T-cell (primary cell): ENCODE results near the gene CACNA2D4. TPM values are rescaled to one million over a fixed set of nuclear protein-coding genes. Genes with fewer than 3 reads are reported as not detected.

ENCODE experiments used
- ATAC-seq, 4 experiments: fragments of 200-7000 bp in 3 of 4; fragments of 150-1000 bp in 1 of 4; cut with Tn5 transposase; replicated peaks in 1 of 4; 1 replicate in 3 of 4; 2 replicates in 1 of 4; pipeline ENCODE4 v1.10.0; 2021; ENCODE audit warnings: moderate library complexity in 3 of 4, mild to moderate bottlenecking in 2 of 4, moderate number of reproducible peaks in 1 of 4
- CTCF ChIA-PET, 2 donors: fragments of 300-600 bp; sonication (Branson Sonifier 250); formaldehyde crosslinking; loops; one replicate each; lab custom pipeline; 2022; ENCODE audit warnings: antibody characterized with exemption in 2 of 2; lab: Charles Lee
- POLR2A ChIA-PET, 2 donors: fragments of 300-600 bp; sonication (Branson Sonifier 250); formaldehyde crosslinking; loops; one replicate each; lab custom pipeline; 2022; ENCODE audit warnings: antibody characterized with exemption in 2 of 2; lab: Charles Lee
- DNase-seq, 35 experiments: peaks; one replicate each; pipeline versions ENCODE4 v3.0.0 to v3.0.0-alpha.2; 2013 to 2023
- H3K27ac ChIP-seq: one replicate; pipeline ENCODE4 v1.5.1; 2013; ENCODE audit warnings: low read length
- H3K27me3 ChIP-seq, 2 experiments: replicated peaks in 1 of 2; 1 replicate in 1 of 2; 2 replicates in 1 of 2; pipeline versions ENCODE4 v1.6.1 to v1.7.0; 2013; ENCODE audit warnings: low read length in 1 of 2, mixed read lengths in 1 of 2; ENCODE audit not compliant: control insufficient read depth in 2 of 2, insufficient read depth in 2 of 2; ENCODE audit errors: extremely low read depth in 1 of 2
- H3K36me3 ChIP-seq, 2 donors: 1 replicate in 1 of 2; 2 replicates in 1 of 2; pipeline versions ENCODE4 v1.6.1 to v1.7.0; 2013; ENCODE audit warnings: low read length in 1 of 2; ENCODE audit not compliant: control insufficient read depth in 2 of 2, insufficient read depth in 1 of 2; ENCODE audit errors: extremely low read depth in 1 of 2
- H3K4me1 ChIP-seq, 2 experiments: 1 replicate in 1 of 2; 2 replicates in 1 of 2; pipeline versions ENCODE4 v1.6.1 to v1.7.0; 2013; ENCODE audit warnings: low read length in 2 of 2, mixed read lengths in 1 of 2; ENCODE audit not compliant: insufficient read depth in 2 of 2, control insufficient read depth in 1 of 2; ENCODE audit errors: extremely low read depth in 1 of 2
- H3K4me3 ChIP-seq, 2 donors: 1 replicate in 1 of 2; 2 replicates in 1 of 2; pipeline versions ENCODE4 v1.5.1 to v1.7.0; 2013; ENCODE audit warnings: mild to moderate bottlenecking in 2 of 2, low read length in 1 of 2, moderate library complexity in 1 of 2; ENCODE audit not compliant: control insufficient read depth in 1 of 2; ENCODE audit errors: extremely low read depth in 1 of 2
- H3K9me3 ChIP-seq: 2 replicates; pipeline ENCODE4 v1.7.0; 2013
- H3K27ac Mint-ChIP-seq, 2 donors: one replicate each; pipeline ENCODE4 v1.8.0; 2020 to 2021; ENCODE audit warnings: mild to moderate bottlenecking in 2 of 2, mixed read lengths in 2 of 2
- H3K27me3 Mint-ChIP-seq, 2 donors: one replicate each; pipeline ENCODE4 v1.8.0; 2021 to 2022; ENCODE audit warnings: mixed read lengths in 2 of 2
- H3K36me3 Mint-ChIP-seq: one replicate; pipeline ENCODE4 v1.8.0; 2021; ENCODE audit warnings: mixed read lengths
- H3K4me1 Mint-ChIP-seq, 3 donors: one replicate each; pipeline ENCODE4 v1.8.0; 2020 to 2022; ENCODE audit warnings: mixed read lengths in 3 of 3, mild to moderate bottlenecking in 1 of 3
- H3K4me3 Mint-ChIP-seq, 3 donors: one replicate each; pipeline ENCODE4 v1.8.0; 2020 to 2022; ENCODE audit warnings: mild to moderate bottlenecking in 3 of 3, mixed read lengths in 3 of 3, moderate library complexity in 3 of 3
- H3K9me3 Mint-ChIP-seq, 3 donors: one replicate each; pipeline ENCODE4 v1.8.0; 2020 to 2022; ENCODE audit warnings: mixed read lengths in 3 of 3
- WGBS: methylation state at CpG from one replicate; pipeline ENCODE4 v1.1.5; 2013; ENCODE audit warnings: missing lambda C conversion rate; ENCODE audit not compliant: insufficient coverage; 5-methylcytosine and 5-hydroxymethylcytosine counted together
- total RNA-seq, 35 experiments: library from RNA in 6 of 35; stranded (reverse) in 6 of 35; fragments of 120-200 nt in 1 of 35; gene quantifications; one replicate each; pipeline versions ENCODE4 v1.2.1 to v1.2.4 and lab custom pipeline; 2013 to 2026

CACNA2D4 gene
- total RNA-seq, 5 donors from 2014 or later (not counting 1 experiment from before 2014, with no cell fraction given) = 10.2 to 14.8 (median 12.1) TPM

- Histone ChIP-seq H3K27me3 (peaks cover 0 to 9% of the 10 kb centered on the region in 2 experiments), H3K4me1 (peaks cover 0 to 11% of the 10 kb centered on the region in 2 experiments), H3K9me3 (no peaks in the 10 kb centered on the region), H3K4me3 (no peak overlapping the region), H3K27ac (no peak overlapping the region), H3K36me3 (peaks cover 0 to 18% of the 10 kb centered on the region in 2 donors)
- H3K4me1 Mint-ChIP-seq = peaks cover 5 to 18% (median 16%) of the 10 kb centered on the region in 3 donors
- ChIA-PET CTCF (interaction anchor here in 1 of 2 donors (0.5 kb wide), 1 partner anchor 167 kb away, joined by 4 read pairs; no protein-coding TSS in a partner anchor), POLR2A (no interaction called here)
- ATAC-seq (no peak), DNase-seq (no peak)
- H3K9me3 Mint-ChIP-seq = no peaks in the 10 kb centered on the region
- no peaks in the 10 kb centered on the region for H3K27me3 Mint-ChIP-seq
- H3K4me3 Mint-ChIP-seq = no peak overlapping the region
- H3K36me3 Mint-ChIP-seq = peaks cover 10% of the 10 kb centered on the region
- no peak overlapping the region for H3K27ac Mint-ChIP-seq
- 89% methylated on average over 12 of the region's 12 CpGs for WGBS
These were observed 16.4 kb upstream of the CACNA2D4 start for GRCh38 chr12:1934831-1935230.

- ChIA-PET POLR2A (no interaction called here), CTCF (interaction anchor here in 1 of 2 donors (0.7 kb wide), 1 partner anchor 29 kb away, joined by 3 read pairs; no protein-coding TSS in a partner anchor)
- H3K36me3 Mint-ChIP-seq = peaks cover 8% of the 10 kb centered on the region
- H3K27ac ChIP-seq = no peak overlapping the region
- DNase-seq = no peak
- no peak overlapping the region for H3K4me3 Mint-ChIP-seq
- no peaks in the 10 kb centered on the region for H3K27me3 Mint-ChIP-seq
- H3K27ac Mint-ChIP-seq = no peak overlapping the region
- peaks cover 0 to 8% of the 10 kb centered on the region in 2 experiments for H3K4me1 ChIP-seq
- H3K9me3 ChIP-seq = no peaks in the 10 kb centered on the region
- peaks cover 0 to 9% of the 10 kb centered on the region in 2 experiments for H3K27me3 ChIP-seq
- no peaks in the 10 kb centered on the region for H3K9me3 Mint-ChIP-seq
- H3K4me3 ChIP-seq = no peak overlapping the region
- peaks cover 3 to 22% (median 18%) of the 10 kb centered on the region in 3 donors for H3K4me1 Mint-ChIP-seq
- 82% methylated on average over 5 of the region's 5 CpGs for WGBS
- ATAC-seq = no peak
- peaks cover 0 to 18% of the 10 kb centered on the region in 2 donors for H3K36me3 ChIP-seq
These were observed 15.6 kb upstream of the CACNA2D4 start for GRCh38 chr12:1934068-1934467.

GRCh38 chr12:1933342-1934051, 15.0 kb upstream of the CACNA2D4 start:
- CTCF ChIA-PET = interaction anchor here in 1 of 2 donors (0.7 kb wide), 1 partner anchor 29 kb away, joined by 3 read pairs; no protein-coding TSS in a partner anchor
- Histone ChIP-seq H3K27ac (no peak overlapping the region), H3K36me3 (peaks cover 0 to 17% of the 10 kb centered on the region in 2 donors), H3K9me3 (no peaks in the 10 kb centered on the region), H3K4me3 (no peak overlapping the region), H3K4me1 (peaks cover 0 to 8% of the 10 kb centered on the region in 2 experiments), H3K27me3 (peaks cover 0 to 9% of the 10 kb centered on the region in 2 experiments)
- peaks cover 3% of the 10 kb centered on the region for H3K36me3 Mint-ChIP-seq
- peaks cover 5 to 23% (median 21%) of the 10 kb centered on the region in 3 donors for H3K4me1 Mint-ChIP-seq
- no peak overlapping the region for H3K27ac Mint-ChIP-seq
- H3K27me3 Mint-ChIP-seq = no peaks in the 10 kb centered on the region
- DNase-seq (peak in 2 of 35 experiments; percentile 6 to 19), ATAC-seq (no peak)
- 80% methylated on average over 10 of the region's 16 CpGs for WGBS
- POLR2A ChIA-PET = no interaction called here
- no peaks in the 10 kb centered on the region for H3K9me3 Mint-ChIP-seq
- H3K4me3 Mint-ChIP-seq = no peak overlapping the region

GRCh38 chr12:1932264-1932777, 13.9 kb upstream of the CACNA2D4 start:
- H3K4me3 Mint-ChIP-seq = no peak overlapping the region
- WGBS = 67% methylated on average over 15 of the region's 16 CpGs
- H3K27ac ChIP-seq = no peak overlapping the region
- H3K4me1 ChIP-seq = peaks cover 0 to 8% of the 10 kb centered on the region in 2 experiments
- ChIA-PET POLR2A (no interaction called here), CTCF (no interaction called here)
- peaks cover 5 to 23% (median 21%) of the 10 kb centered on the region in 3 donors for H3K4me1 Mint-ChIP-seq
- peaks cover 3% of the 10 kb centered on the region for H3K36me3 Mint-ChIP-seq
- H3K9me3 ChIP-seq = no peaks in the 10 kb centered on the region
- no peak for ATAC-seq
- H3K9me3 Mint-ChIP-seq = no peaks in the 10 kb centered on the region
- no peaks in the 10 kb centered on the region for H3K27me3 Mint-ChIP-seq
- DNase-seq = peak in 1 of 35 experiments; percentile 21
- peaks cover 0 to 16% of the 10 kb centered on the region in 2 experiments for H3K27me3 ChIP-seq
- peaks cover 0 to 6% of the 10 kb centered on the region in 2 donors for H3K36me3 ChIP-seq
- no peak overlapping the region for H3K4me3 ChIP-seq
- H3K27ac Mint-ChIP-seq = no peak overlapping the region

- Histone ChIP-seq H3K4me1 (peaks cover 0 to 8% of the 10 kb centered on the region in 2 experiments), H3K9me3 (no peaks in the 10 kb centered on the region), H3K27ac (no peak overlapping the region), H3K36me3 (no peaks in the 10 kb centered on the region), H3K4me3 (no peak overlapping the region), H3K27me3 (peaks cover 0 to 18% of the 10 kb centered on the region in 2 experiments)
- ChIA-PET CTCF (no interaction called here), POLR2A (no interaction called here)
- H3K4me1 Mint-ChIP-seq = peaks cover 5 to 23% (median 21%) of the 10 kb centered on the region in 3 donors
- H3K27me3 Mint-ChIP-seq = no peaks in the 10 kb centered on the region
- DNase-seq (no peak), ATAC-seq (no peak)
- H3K36me3 Mint-ChIP-seq = peaks cover 3% of the 10 kb centered on the region
- H3K4me3 Mint-ChIP-seq = no peak overlapping the region
- H3K27ac Mint-ChIP-seq = no peak overlapping the region
- WGBS = 97% methylated on average over 5 of the region's 9 CpGs
- H3K9me3 Mint-ChIP-seq = no peaks in the 10 kb centered on the region
These were observed 13.2 kb upstream of the CACNA2D4 start for GRCh38 chr12:1931642-1932041.

GRCh38 chr12:1930803-1931597, 12.5 kb upstream of the CACNA2D4 start:
- Histone ChIP-seq H3K9me3 (no peaks in the 10 kb centered on the region), H3K27ac (no peak overlapping the region), H3K27me3 (peaks cover 0 to 19% of the 10 kb centered on the region in 2 experiments), H3K4me1 (peaks cover 0 to 8% of the 10 kb centered on the region in 2 experiments), H3K4me3 (no peak overlapping the region), H3K36me3 (no peaks in the 10 kb centered on the region)
- WGBS = 83% methylated on average over 27 of the region's 27 CpGs
- CTCF ChIA-PET = interaction anchor here in 1 of 2 donors (0.7 kb wide), 1 partner anchor 58 kb away, joined by 3 read pairs; no protein-coding TSS in a partner anchor
- no peak overlapping the region for H3K27ac Mint-ChIP-seq
- ATAC-seq (no peak), DNase-seq (no peak)
- no peaks in the 10 kb centered on the region for H3K9me3 Mint-ChIP-seq
- H3K4me1 Mint-ChIP-seq = peaks cover 5 to 23% (median 21%) of the 10 kb centered on the region in 3 donors
- H3K36me3 Mint-ChIP-seq = no peaks in the 10 kb centered on the region
- H3K27me3 Mint-ChIP-seq = no peaks in the 10 kb centered on the region
- POLR2A ChIA-PET = no interaction called here
- no peak overlapping the region for H3K4me3 Mint-ChIP-seq
